NCI-H2196 (cell line): ENCODE results near the gene FAM110A.

ENCODE experiments used
- DNase-seq: peaks from one replicate; lab custom pipeline; 2025; ENCODE audit not compliant: unreplicated experiment; lab: John Stamatoyannopoulos, UW

Gene FAM110A

GRCh38 chr20:870758-871157 lies 37.2 kb downstream of the FAM110A start:
- no peak for DNase-seq

GRCh38 chr20:871436-871835 lies 37.9 kb downstream of the FAM110A start:
- no peak for DNase-seq

- no peak for DNase-seq
These were observed 38.4 kb downstream of the FAM110A start for GRCh38 chr20:871948-872347.

- DNase-seq: no peak
These were observed 39.5 kb downstream of the FAM110A start for GRCh38 chr20:872855-873520.

GRCh38 chr20:873875-874607 lies 40.5 kb downstream of the FAM110A start:
- DNase-seq: no peak

- DNase-seq: no peak
These were observed 41.6 kb downstream of the FAM110A start for GRCh38 chr20:875115-875514.

GRCh38 chr20:877814-878213 lies 44.3 kb downstream of the FAM110A start:
- DNase-seq: no peak

GRCh38 chr20:878511-879307 lies 45.2 kb downstream of the FAM110A start:
- DNase-seq: no peak

GRCh38 chr20:879626-880025 lies 46.1 kb downstream of the FAM110A start:
- DNase-seq: no peak

- no peak for DNase-seq
These were observed 47.7 kb downstream of the FAM110A start for GRCh38 chr20:881051-881782.

GRCh38 chr20:881783-882144 lies 48.2 kb downstream of the FAM110A start:
- no peak for DNase-seq

GRCh38 chr20:884983-885952 lies 51.8 kb downstream of the FAM110A start:
- DNase-seq: no peak

- no peak for DNase-seq
These were observed 53.6 kb downstream of the FAM110A start for GRCh38 chr20:887137-887536.

- DNase-seq: no peak
These were observed 54.5 kb downstream of the FAM110A start for GRCh38 chr20:888057-888456.

- DNase-seq: no peak
These were observed 55.6 kb downstream of the FAM110A start for GRCh38 chr20:889106-889505.

GRCh38 chr20:889932-890463 lies 56.5 kb downstream of the FAM110A start:
- DNase-seq: no peak

- DNase-seq: no peak
These were observed 57.1 kb downstream of the FAM110A start for GRCh38 chr20:890666-891057.

- no peak for DNase-seq
These were observed 57.7 kb downstream of the FAM110A start for GRCh38 chr20:891058-891705.

- DNase-seq: no peak
These were observed 58.2 kb downstream of the FAM110A start for GRCh38 chr20:891706-892080.
